Measurements from ENCODE around the gene SHROOM3.

DNA sequence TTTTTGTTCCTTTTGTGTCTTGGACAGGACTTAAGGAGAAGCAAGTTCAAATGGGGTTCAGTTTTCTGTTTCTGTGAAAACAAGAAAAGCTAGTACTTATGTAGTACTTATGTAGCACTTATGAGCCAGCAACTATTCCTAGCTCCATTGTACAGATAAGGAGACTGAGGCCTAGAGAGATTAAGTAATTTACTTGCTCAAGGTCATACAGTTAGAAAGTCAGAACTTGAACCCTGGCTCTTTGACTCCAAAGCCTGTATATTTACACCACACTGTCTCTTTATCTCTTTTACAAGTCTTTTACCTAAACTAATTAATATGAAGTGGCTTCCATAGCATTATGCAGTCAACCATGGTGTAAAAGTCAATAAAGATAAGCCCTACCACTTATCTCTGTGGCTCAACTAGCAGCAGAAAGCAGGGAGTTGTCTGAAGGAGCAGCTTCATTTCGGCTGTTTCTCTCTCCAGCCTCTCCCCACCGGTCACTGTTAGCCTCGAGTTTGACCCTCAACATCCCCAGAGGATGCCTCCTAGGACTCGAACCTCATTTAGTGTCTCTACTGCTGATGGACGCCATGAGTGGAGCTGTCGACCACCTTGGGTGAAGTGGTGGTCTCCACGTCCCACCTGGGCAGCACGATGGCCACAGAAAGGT is 209.9 kb downstream of the SHROOM3 start:
- TF ChIP-seq, protein P1, sequence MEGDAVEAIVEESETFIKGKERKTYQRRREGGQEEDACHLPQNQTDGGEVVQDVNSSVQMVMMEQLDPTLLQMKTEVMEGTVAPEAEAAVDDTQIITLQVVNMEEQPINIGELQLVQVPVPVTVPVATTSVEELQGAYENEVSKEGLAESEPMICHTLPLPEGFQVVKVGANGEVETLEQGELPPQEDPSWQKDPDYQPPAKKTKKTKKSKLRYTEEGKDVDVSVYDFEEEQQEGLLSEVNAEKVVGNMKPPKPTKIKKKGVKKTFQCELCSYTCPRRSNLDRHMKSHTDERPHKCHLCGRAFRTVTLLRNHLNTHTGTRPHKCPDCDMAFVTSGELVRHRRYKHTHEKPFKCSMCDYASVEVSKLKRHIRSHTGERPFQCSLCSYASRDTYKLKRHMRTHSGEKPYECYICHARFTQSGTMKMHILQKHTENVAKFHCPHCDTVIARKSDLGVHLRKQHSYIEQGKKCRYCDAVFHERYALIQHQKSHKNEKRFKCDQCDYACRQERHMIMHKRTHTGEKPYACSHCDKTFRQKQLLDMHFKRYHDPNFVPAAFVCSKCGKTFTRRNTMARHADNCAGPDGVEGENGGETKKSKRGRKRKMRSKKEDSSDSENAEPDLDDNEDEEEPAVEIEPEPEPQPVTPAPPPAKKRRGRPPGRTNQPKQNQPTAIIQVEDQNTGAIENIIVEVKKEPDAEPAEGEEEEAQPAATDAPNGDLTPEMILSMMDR (conservative IDR thresholded peaks at IDR 0.05; ENCODE audit: low read depth in 2 of 2): no peak
- TF ChIP-seq CREB1 (CRISPR knock-in tag; IDR thresholded peaks at IDR 0.05; ENCODE audit: low read depth) (no peak), EZH2phosphoT487 (IDR thresholded peaks at IDR 0.05; ENCODE audit: unreplicated experiment) (no peak), EZH2 (IDR thresholded peaks at IDR 0.05; ENCODE audit: low read depth, unreplicated experiment) (no peak), POLR2AphosphoS5 (IDR thresholded peaks at IDR 0.05; ENCODE audit: low read depth) (no peak), JUNB (IDR thresholded peaks at IDR 0.05; ENCODE audit: unreplicated experiment) (no peak)
- TF ChIP-seq, protein P2, sequence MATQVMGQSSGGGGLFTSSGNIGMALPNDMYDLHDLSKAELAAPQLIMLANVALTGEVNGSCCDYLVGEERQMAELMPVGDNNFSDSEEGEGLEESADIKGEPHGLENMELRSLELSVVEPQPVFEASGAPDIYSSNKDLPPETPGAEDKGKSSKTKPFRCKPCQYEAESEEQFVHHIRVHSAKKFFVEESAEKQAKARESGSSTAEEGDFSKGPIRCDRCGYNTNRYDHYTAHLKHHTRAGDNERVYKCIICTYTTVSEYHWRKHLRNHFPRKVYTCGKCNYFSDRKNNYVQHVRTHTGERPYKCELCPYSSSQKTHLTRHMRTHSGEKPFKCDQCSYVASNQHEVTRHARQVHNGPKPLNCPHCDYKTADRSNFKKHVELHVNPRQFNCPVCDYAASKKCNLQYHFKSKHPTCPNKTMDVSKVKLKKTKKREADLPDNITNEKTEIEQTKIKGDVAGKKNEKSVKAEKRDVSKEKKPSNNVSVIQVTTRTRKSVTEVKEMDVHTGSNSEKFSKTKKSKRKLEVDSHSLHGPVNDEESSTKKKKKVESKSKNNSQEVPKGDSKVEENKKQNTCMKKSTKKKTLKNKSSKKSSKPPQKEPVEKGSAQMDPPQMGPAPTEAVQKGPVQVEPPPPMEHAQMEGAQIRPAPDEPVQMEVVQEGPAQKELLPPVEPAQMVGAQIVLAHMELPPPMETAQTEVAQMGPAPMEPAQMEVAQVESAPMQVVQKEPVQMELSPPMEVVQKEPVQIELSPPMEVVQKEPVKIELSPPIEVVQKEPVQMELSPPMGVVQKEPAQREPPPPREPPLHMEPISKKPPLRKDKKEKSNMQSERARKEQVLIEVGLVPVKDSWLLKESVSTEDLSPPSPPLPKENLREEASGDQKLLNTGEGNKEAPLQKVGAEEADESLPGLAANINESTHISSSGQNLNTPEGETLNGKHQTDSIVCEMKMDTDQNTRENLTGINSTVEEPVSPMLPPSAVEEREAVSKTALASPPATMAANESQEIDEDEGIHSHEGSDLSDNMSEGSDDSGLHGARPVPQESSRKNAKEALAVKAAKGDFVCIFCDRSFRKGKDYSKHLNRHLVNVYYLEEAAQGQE (IDR thresholded peaks at IDR 0.05; ENCODE audit: unreplicated experiment): no peak
- TF ChIP-seq, protein P3, sequence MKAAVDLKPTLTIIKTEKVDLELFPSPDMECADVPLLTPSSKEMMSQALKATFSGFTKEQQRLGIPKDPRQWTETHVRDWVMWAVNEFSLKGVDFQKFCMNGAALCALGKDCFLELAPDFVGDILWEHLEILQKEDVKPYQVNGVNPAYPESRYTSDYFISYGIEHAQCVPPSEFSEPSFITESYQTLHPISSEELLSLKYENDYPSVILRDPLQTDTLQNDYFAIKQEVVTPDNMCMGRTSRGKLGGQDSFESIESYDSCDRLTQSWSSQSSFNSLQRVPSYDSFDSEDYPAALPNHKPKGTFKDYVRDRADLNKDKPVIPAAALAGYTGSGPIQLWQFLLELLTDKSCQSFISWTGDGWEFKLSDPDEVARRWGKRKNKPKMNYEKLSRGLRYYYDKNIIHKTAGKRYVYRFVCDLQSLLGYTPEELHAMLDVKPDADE (IDR thresholded peaks at IDR 0.05): no peak

All from GM23338 (cell line).